Measurements from ENCODE around the gene KDM6B. TPM values are rescaled to one million over a fixed set of nuclear protein-coding genes. Genes with fewer than 3 reads are reported as not detected.
"Not testable (repeated sequence)": the region's sequence is repeated elsewhere in the genome, so short reads cannot be mapped to it uniquely, and the experiment has no call there.

KDM6B gene
- total RNA-seq, 2 experiments from 2014 or later, result 43.4 to 50.9 TPM

GRCh38 chr17:7854851-7855659 is 21.0 kb downstream of the KDM6B start, which contains the start of gene TMEM88:
TSS of gene TMEM88 (plus strand) at chr17:7855066. CDS start at chr17:7855075, 9 bp downstream.
- Mint-ChIP-seq H3K27ac (peak within 1 kb of the TSS; percentile 30), H3K27me3 (no peaks in the 10 kb centered on the region), H3K4me3 (peak within 1 kb of the TSS; percentile 22), H3K36me3 (no peaks in the 10 kb centered on the region), H3K4me1 (peaks cover 29% of the 10 kb centered on the region), H3K9me3 (no peaks in the 10 kb centered on the region)
- POLR2A ChIA-PET, result interaction anchor here (0.6 kb wide), 2 partner anchors 10 to 308 kb away, joined by 4 to 8 read pairs; no protein-coding TSS in a partner anchor
- DNase-seq (no peak), ATAC-seq (ENCODE audit: low read depth) (no peak)

GRCh38 chr17:7855660-7856010 is 21.6 kb downstream of the KDM6B start:
- POLR2A ChIA-PET, result interaction anchor here (0.5 to 1.6 kb wide), 4 partner anchors 9 to 392 kb away, joined by 3 to 8 read pairs (median 4); partner anchors contain the start of gene CTC1
- H3K27ac Mint-ChIP-seq, result no peak overlapping the region
- H3K4me1 Mint-ChIP-seq, result peaks cover 29% of the 10 kb centered on the region
- H3K9me3 Mint-ChIP-seq, result no peaks in the 10 kb centered on the region
- no peaks in the 10 kb centered on the region for H3K36me3 Mint-ChIP-seq
- H3K27me3 Mint-ChIP-seq, result no peaks in the 10 kb centered on the region
- no peak for ATAC-seq (ENCODE audit: low read depth)
- H3K4me3 Mint-ChIP-seq, result no peak overlapping the region
- no peak for DNase-seq

- Mint-ChIP-seq H3K27me3 (no peaks in the 10 kb centered on the region), H3K4me3 (no peak overlapping the region), H3K36me3 (no peaks in the 10 kb centered on the region), H3K27ac (no peak overlapping the region), H3K9me3 (no peaks in the 10 kb centered on the region), H3K4me1 (peaks cover 26% of the 10 kb centered on the region)
- DNase-seq (peak; percentile 45), ATAC-seq (ENCODE audit: low read depth) (no peak)
- POLR2A ChIA-PET, result interaction anchor here (0.5 to 1.7 kb wide), 12 partner anchors 9 to 392 kb away, joined by 3 to 21 read pairs (median 6); partner anchors contain the start of genes AURKB, CNTROB, CTC1 and KDM6B
Measured at GRCh38 chr17:7856011-7856810, 22.2 kb downstream of the KDM6B start.

- DNase-seq, result peak; percentile 94
- H3K9me3 Mint-ChIP-seq, result no peaks in the 10 kb centered on the region
Measured at GRCh38 chr17:7856811-7857712, 23.0 kb downstream of the KDM6B start, which contains the start of gene NAA38. TSS of gene NAA38 (minus strand) at chr17:7857559. CDS start at chr17:7857463, 96 bp downstream.

GRCh38 chr17:7857713-7858521 is 23.9 kb downstream of the KDM6B start, which contains the start of gene CYB5D1:
TSS of gene CYB5D1 (plus strand) at chr17:7858003. CDS start at chr17:7858135, 132 bp downstream.
- no peak within 1 kb of the TSS for H3K4me3 Mint-ChIP-seq

More at GRCh38 chr17:7856811-7857712, 23.0 kb downstream of the KDM6B start, which contains the start of gene NAA38:
- POLR2A ChIA-PET, result interaction anchor here (0.5 to 1.7 kb wide), 19 partner anchors 11 to 353 kb away, joined by 3 to 21 read pairs (median 4); partner anchors contain the start of genes AURKB, CNTROB, KDM6B and RNF227
- Mint-ChIP-seq H3K36me3 (peaks cover 4% of the 10 kb centered on the region), H3K27me3 (no peaks in the 10 kb centered on the region), H3K4me1 (peaks cover 25% of the 10 kb centered on the region), H3K27ac (no peak within 1 kb of the TSS), H3K4me3 (no peak within 1 kb of the TSS)
- peak; percentile 87 for ATAC-seq (ENCODE audit: low read depth)

GRCh38 chr17:7858522-7858810 is 24.4 kb downstream of the KDM6B start:
- POLR2A ChIA-PET, result no interaction called here
- Mint-ChIP-seq H3K36me3 (peaks cover 7% of the 10 kb centered on the region), H3K4me3 (no peak overlapping the region), H3K4me1 (peaks cover 26% of the 10 kb centered on the region), H3K27ac (no peak overlapping the region), H3K9me3 (no peaks in the 10 kb centered on the region), H3K27me3 (no peaks in the 10 kb centered on the region)
- ATAC-seq (ENCODE audit: low read depth) (no peak), DNase-seq (peak; percentile 36)

More at GRCh38 chr17:7857713-7858521, 23.9 kb downstream of the KDM6B start, which contains the start of gene CYB5D1:
- peak; percentile 85 for DNase-seq
- POLR2A ChIA-PET, result interaction anchor here (0.6 to 1.7 kb wide), 13 partner anchors 11 to 315 kb away, joined by 3 to 21 read pairs (median 4); partner anchors contain the start of genes CNTROB, KDM6B and TRAPPC1
- ATAC-seq (ENCODE audit: low read depth), result peak; percentile 42
- Mint-ChIP-seq H3K9me3 (no peaks in the 10 kb centered on the region), H3K4me1 (peaks cover 26% of the 10 kb centered on the region), H3K27ac (no peak within 1 kb of the TSS), H3K36me3 (peaks cover 7% of the 10 kb centered on the region), H3K27me3 (no peaks in the 10 kb centered on the region)

GRCh38 chr17:7859028-7859427 is 25.0 kb downstream of the KDM6B start:
- POLR2A ChIA-PET, result no interaction called here
- H3K36me3 Mint-ChIP-seq, result peaks cover 7% of the 10 kb centered on the region
- H3K4me1 Mint-ChIP-seq, result peaks cover 26% of the 10 kb centered on the region
- DNase-seq (no peak), ATAC-seq (ENCODE audit: low read depth) (no peak)
- H3K27ac Mint-ChIP-seq, result no peak overlapping the region
- H3K9me3 Mint-ChIP-seq, result no peaks in the 10 kb centered on the region
- no peak overlapping the region for H3K4me3 Mint-ChIP-seq
- no peaks in the 10 kb centered on the region for H3K27me3 Mint-ChIP-seq

- peaks cover 1% of the 10 kb centered on the region for H3K9me3 Mint-ChIP-seq
- no peak overlapping the region for H3K27ac Mint-ChIP-seq
- peaks cover 28% of the 10 kb centered on the region for H3K36me3 Mint-ChIP-seq
Measured at GRCh38 chr17:7862692-7863437, 28.8 kb downstream of the KDM6B start.

GRCh38 chr17:7864384-7864783 is 30.4 kb downstream of the KDM6B start:
- not testable (repeated sequence) for H3K9me3 Mint-ChIP-seq; ATAC-seq (ENCODE audit: low read depth); DNase-seq; H3K4me3 Mint-ChIP-seq; H3K27ac Mint-ChIP-seq; H3K27me3 Mint-ChIP-seq
- Mint-ChIP-seq H3K36me3 (peaks cover 31% of the 10 kb centered on the region), H3K4me1 (peaks cover 37% of the 10 kb centered on the region)
- POLR2A ChIA-PET, result interaction anchor here (0.6 to 3.2 kb wide), 3 partner anchors 9 to 21 kb away, joined by 3 to 11 read pairs (median 4); no protein-coding TSS in a partner anchor

More at GRCh38 chr17:7862692-7863437, 28.8 kb downstream of the KDM6B start:
- no peak for DNase-seq
- Mint-ChIP-seq H3K27me3 (no peaks in the 10 kb centered on the region), H3K4me3 (no peak overlapping the region), H3K4me1 (peaks cover 35% of the 10 kb centered on the region)
- POLR2A ChIA-PET, result interaction anchor here (0.5 to 0.6 kb wide), 2 partner anchors 69 to 81 kb away, joined by 3 read pairs; partner anchors contain the start of genes CNTROB and TRAPPC1
- ATAC-seq (ENCODE audit: low read depth), result no peak

- Mint-ChIP-seq H3K36me3 (peaks cover 31% of the 10 kb centered on the region), H3K4me1 (peaks cover 37% of the 10 kb centered on the region), H3K9me3 (peaks cover 1% of the 10 kb centered on the region), H3K27ac (no peak overlapping the region), H3K4me3 (no peak overlapping the region), H3K27me3 (no peaks in the 10 kb centered on the region)
- POLR2A ChIA-PET, result interaction anchor here (0.6 to 3.2 kb wide), 3 partner anchors 9 to 21 kb away, joined by 3 to 11 read pairs (median 4); no protein-coding TSS in a partner anchor
- no peak for DNase-seq
- no peak for ATAC-seq (ENCODE audit: low read depth)
Measured at GRCh38 chr17:7864995-7865650, 31.1 kb downstream of the KDM6B start.

All from activated naive CD8-positive, alpha-beta T cell treated with anti-CD3 and anti-CD28 coated beads, Interleukin-2, amount 10 ng/mL, durations not matched to agents 7 days and 5 days (primary cell).